GM23338 (cell line): Measurements from ENCODE around the gene BCAR3. TPM values are rescaled to one million over a fixed set of nuclear protein-coding genes. Genes with fewer than 3 reads are reported as not detected.

ENCODE experiments used
- ATAC-seq: fragments of 200-7000 bp; cut with Tn5 transposase; 3 replicates; pipeline ENCODE4 v1.9.1; 2020
- DNase-seq: peaks from one replicate; pipeline ENCODE4 v3.0.0-alpha.2; 2015; ENCODE audit warnings: low spot score
- H2AFZ ChIP-seq: fragments of 200-600 bp; sonication (generic); 2 replicates; pipeline ENCODE4 v1.8.0; 2016; ENCODE audit warnings: antibody characterized with exemption, mild to moderate bottlenecking, moderate library complexity
- H3F3A ChIP-seq: fragments of 200-600 bp; sonication (generic); replicated peaks from 2 replicates; pipeline ENCODE4 v1.8.0; 2017; ENCODE audit warnings: antibody characterized with exemption, mixed run types, low read depth
- H3K27ac ChIP-seq: fragments of 200-600 bp; sonication (generic); 2 replicates; pipeline ENCODE4 v1.6.1; 2016; ENCODE audit warnings: low read depth
- H3K27me3 ChIP-seq: fragments of 200-600 bp; sonication (generic); 2 replicates; pipeline ENCODE4 v1.8.0; 2016; ENCODE audit warnings: mild to moderate bottlenecking, mixed run types, moderate library complexity; ENCODE audit not compliant: insufficient read depth
- H3K36me3 ChIP-seq: fragments of 200-600 bp; sonication (generic); 2 replicates; pipeline ENCODE4 v1.8.0; 2016; ENCODE audit warnings: mild to moderate bottlenecking; ENCODE audit not compliant: insufficient read depth
- H3K4me1 ChIP-seq: fragments of 200-600 bp; sonication (generic); 2 replicates; pipeline ENCODE4 v1.8.0; 2016; ENCODE audit warnings: mild to moderate bottlenecking, moderate library complexity; ENCODE audit not compliant: insufficient read depth
- H3K4me2 ChIP-seq: fragments of 200-600 bp; sonication (generic); 2 replicates; pipeline ENCODE4 v1.7.1; 2017; ENCODE audit warnings: mixed run types
- H3K4me3 ChIP-seq: fragments of 200-600 bp; sonication (generic); 2 replicates; pipeline ENCODE4 v1.6.1; 2016; ENCODE audit warnings: mixed run types
- H3K79me2 ChIP-seq: fragments of 200-600 bp; sonication (generic); replicated peaks from 2 replicates; pipeline ENCODE4 v1.8.0; 2017; ENCODE audit warnings: mild to moderate bottlenecking; ENCODE audit not compliant: insufficient read depth
- H3K9me2 ChIP-seq: fragments of 200-600 bp; sonication (generic); 2 replicates; pipeline ENCODE4 v1.8.0; 2017; ENCODE audit not compliant: insufficient read depth
- H4K20me1 ChIP-seq: fragments of 200-600 bp; sonication (generic); replicated peaks from 2 replicates; pipeline ENCODE4 v1.8.0; 2017; ENCODE audit warnings: mild to moderate bottlenecking; ENCODE audit not compliant: insufficient read depth
- H3K27ac Mint-ChIP-seq: 2 replicates; pipeline ENCODE4 v1.8.0; 2020; ENCODE audit warnings: inconsistent platforms, mild to moderate bottlenecking, moderate library complexity, mixed read lengths
- H3K27me3 Mint-ChIP-seq: 3 replicates; pipeline ENCODE4 v1.8.0; 2022; ENCODE audit warnings: low read depth, mild to moderate bottlenecking, moderate library complexity, mixed read lengths, inconsistent platforms; ENCODE audit not compliant: insufficient read depth, poor library complexity
- H3K36me3 Mint-ChIP-seq: 3 replicates; pipeline ENCODE4 v1.8.0; 2021; ENCODE audit warnings: low read depth, mild to moderate bottlenecking, inconsistent platforms, moderate library complexity, mixed read lengths
- H3K4me1 Mint-ChIP-seq: 3 replicates; pipeline ENCODE4 v1.8.0; 2020; ENCODE audit warnings: mild to moderate bottlenecking, inconsistent platforms, mixed read lengths
- H3K4me3 Mint-ChIP-seq: 3 replicates; pipeline ENCODE4 v1.8.0; 2021; ENCODE audit warnings: moderate library complexity, mild to moderate bottlenecking, inconsistent platforms, mixed read lengths
- H3K9me3 Mint-ChIP-seq: 3 replicates; pipeline ENCODE4 v1.8.0; 2020; ENCODE audit warnings: moderate library complexity, mild to moderate bottlenecking, inconsistent platforms, mixed read lengths
- EZH2 ChIP-seq: fragments of 200-600 bp; sonication (generic); IDR thresholded peaks from one replicate; pipeline ENCODE4 v1.8.0; 2017; ENCODE audit warnings: antibody characterized with exemption, mild to moderate bottlenecking, low read depth; ENCODE audit not compliant: unreplicated experiment
- EZH2phosphoT487 ChIP-seq: fragments of 200-600 bp; sonication (generic); IDR thresholded peaks from one replicate; pipeline ENCODE4 v1.8.1; 2018; ENCODE audit warnings: antibody characterized with exemption; ENCODE audit not compliant: unreplicated experiment
- STAT1 ChIP-seq: IDR thresholded peaks from one replicate; pipeline ENCODE4 v1.6.1; 2016; ENCODE audit warnings: antibody characterized with exemption; ENCODE audit not compliant: unreplicated experiment
- polyA plus RNA-seq: library from polyadenylated mRNA; unstranded; fragments of >200 nt; fragmentation: Nextera tagmentation; extraction: Ambion mirVana; gene quantifications from 2 replicates; pipeline ENCODE4 v1.2.1, GENCODE V29; 2016
- total RNA-seq: library from RNA; depleted of rRNA; stranded (reverse); fragments of >200 nt; shearing (Covaris generic); gene quantifications from 2 replicates; pipeline ENCODE4 v1.2.3, GENCODE V29; 2014
- TF ChIP-seq, protein P1 (sequence below): IDR thresholded peaks from one replicate; pipeline ENCODE4 v1.6.1; 2018; ENCODE audit warnings: antibody characterized with exemption; ENCODE audit not compliant: unreplicated experiment
- TF ChIP-seq, protein P2 (sequence below), 2 experiments: fragments of 200-600 bp in 1 of 2; sonication (generic) in 1 of 2; conservative IDR thresholded peaks; 2 replicates each; pipeline versions ENCODE4 v1.5.1 to v1.6.1; 2016 to 2017; ENCODE audit warnings: antibody characterized with exemption in 2 of 2, low read depth in 2 of 2, mild to moderate bottlenecking in 2 of 2, moderate library complexity in 1 of 2
- TF ChIP-seq, protein P3 (sequence below): IDR thresholded peaks from 2 replicates; pipeline ENCODE4 v1.6.1; 2016; ENCODE audit warnings: antibody characterized with exemption

BCAR3 gene
- total and polyA plus RNA-seq, 2 experiments from 2014 or later: 5.5 to 9.7 TPM

DNA sequence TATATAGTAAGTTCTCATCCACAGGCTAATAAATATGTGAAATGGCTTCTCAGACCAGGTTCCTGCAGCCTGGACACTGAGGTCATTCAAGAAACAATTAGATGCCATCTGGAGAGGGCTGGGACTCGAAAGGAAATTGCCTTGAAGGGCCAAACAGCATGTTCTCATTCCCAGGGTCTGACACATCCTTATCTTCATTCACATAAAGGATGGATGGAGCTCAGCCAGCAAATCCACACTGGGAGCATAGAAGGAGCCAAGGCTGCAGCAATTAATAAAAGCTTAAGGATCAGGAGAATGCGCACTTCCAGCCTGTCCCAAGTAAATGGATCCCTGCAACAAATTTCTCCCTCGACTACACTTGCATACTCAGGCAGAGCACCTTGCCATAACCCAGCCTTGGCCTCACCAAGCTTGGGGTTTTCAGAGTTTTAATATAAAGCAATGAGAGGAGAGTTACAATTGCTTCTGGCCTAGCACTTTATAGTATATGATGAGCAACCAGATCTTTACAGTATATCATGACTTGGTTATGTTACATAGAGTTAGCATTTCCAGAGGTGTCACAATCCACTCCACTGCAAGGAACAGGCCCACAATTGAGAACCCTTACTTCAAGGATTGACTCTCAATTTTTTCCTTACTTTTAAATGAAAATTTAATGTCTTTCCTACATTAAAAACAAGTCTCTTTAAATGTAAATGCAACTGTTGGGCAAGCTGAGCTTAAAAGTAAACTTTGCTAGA, 55.9 kb downstream of the BCAR3 start:
- no peaks in the 10 kb centered on the region; the same call in 2 of the 3 replicates for H3K9me3 Mint-ChIP-seq
- H3K4me1 ChIP-seq: 0 out of 2 replicates have a peak, but pooled peaks cover 6% of the 10 kb centered on the region
- H3K9me2 ChIP-seq: no peaks in the 10 kb centered on the region
- no peak overlapping the region for H3K4me3 Mint-ChIP-seq
- DNase-seq (no peak), ATAC-seq (no peak)
- H3K27me3 Mint-ChIP-seq: no peaks in the 10 kb centered on the region
- H3F3A ChIP-seq: no peaks in the 10 kb centered on the region
- no peak overlapping the region for H2AFZ ChIP-seq
- no peaks in the 10 kb centered on the region for H3K27me3 ChIP-seq
- no peak overlapping the region for H3K4me2 ChIP-seq
- TF ChIP-seq EZH2phosphoT487: no peak
- no peak for TF ChIP-seq STAT1
- no peak for TF ChIP-seq EZH2
- TF ChIP-seq, protein P1, sequence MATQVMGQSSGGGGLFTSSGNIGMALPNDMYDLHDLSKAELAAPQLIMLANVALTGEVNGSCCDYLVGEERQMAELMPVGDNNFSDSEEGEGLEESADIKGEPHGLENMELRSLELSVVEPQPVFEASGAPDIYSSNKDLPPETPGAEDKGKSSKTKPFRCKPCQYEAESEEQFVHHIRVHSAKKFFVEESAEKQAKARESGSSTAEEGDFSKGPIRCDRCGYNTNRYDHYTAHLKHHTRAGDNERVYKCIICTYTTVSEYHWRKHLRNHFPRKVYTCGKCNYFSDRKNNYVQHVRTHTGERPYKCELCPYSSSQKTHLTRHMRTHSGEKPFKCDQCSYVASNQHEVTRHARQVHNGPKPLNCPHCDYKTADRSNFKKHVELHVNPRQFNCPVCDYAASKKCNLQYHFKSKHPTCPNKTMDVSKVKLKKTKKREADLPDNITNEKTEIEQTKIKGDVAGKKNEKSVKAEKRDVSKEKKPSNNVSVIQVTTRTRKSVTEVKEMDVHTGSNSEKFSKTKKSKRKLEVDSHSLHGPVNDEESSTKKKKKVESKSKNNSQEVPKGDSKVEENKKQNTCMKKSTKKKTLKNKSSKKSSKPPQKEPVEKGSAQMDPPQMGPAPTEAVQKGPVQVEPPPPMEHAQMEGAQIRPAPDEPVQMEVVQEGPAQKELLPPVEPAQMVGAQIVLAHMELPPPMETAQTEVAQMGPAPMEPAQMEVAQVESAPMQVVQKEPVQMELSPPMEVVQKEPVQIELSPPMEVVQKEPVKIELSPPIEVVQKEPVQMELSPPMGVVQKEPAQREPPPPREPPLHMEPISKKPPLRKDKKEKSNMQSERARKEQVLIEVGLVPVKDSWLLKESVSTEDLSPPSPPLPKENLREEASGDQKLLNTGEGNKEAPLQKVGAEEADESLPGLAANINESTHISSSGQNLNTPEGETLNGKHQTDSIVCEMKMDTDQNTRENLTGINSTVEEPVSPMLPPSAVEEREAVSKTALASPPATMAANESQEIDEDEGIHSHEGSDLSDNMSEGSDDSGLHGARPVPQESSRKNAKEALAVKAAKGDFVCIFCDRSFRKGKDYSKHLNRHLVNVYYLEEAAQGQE: no peak
- TF ChIP-seq, protein P2, sequence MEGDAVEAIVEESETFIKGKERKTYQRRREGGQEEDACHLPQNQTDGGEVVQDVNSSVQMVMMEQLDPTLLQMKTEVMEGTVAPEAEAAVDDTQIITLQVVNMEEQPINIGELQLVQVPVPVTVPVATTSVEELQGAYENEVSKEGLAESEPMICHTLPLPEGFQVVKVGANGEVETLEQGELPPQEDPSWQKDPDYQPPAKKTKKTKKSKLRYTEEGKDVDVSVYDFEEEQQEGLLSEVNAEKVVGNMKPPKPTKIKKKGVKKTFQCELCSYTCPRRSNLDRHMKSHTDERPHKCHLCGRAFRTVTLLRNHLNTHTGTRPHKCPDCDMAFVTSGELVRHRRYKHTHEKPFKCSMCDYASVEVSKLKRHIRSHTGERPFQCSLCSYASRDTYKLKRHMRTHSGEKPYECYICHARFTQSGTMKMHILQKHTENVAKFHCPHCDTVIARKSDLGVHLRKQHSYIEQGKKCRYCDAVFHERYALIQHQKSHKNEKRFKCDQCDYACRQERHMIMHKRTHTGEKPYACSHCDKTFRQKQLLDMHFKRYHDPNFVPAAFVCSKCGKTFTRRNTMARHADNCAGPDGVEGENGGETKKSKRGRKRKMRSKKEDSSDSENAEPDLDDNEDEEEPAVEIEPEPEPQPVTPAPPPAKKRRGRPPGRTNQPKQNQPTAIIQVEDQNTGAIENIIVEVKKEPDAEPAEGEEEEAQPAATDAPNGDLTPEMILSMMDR (conservative IDR thresholded peaks at IDR 0.05; ENCODE audit: low read depth in 2 of 2): no peak
- TF ChIP-seq, protein P3, sequence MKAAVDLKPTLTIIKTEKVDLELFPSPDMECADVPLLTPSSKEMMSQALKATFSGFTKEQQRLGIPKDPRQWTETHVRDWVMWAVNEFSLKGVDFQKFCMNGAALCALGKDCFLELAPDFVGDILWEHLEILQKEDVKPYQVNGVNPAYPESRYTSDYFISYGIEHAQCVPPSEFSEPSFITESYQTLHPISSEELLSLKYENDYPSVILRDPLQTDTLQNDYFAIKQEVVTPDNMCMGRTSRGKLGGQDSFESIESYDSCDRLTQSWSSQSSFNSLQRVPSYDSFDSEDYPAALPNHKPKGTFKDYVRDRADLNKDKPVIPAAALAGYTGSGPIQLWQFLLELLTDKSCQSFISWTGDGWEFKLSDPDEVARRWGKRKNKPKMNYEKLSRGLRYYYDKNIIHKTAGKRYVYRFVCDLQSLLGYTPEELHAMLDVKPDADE: no peak
- H3K79me2 ChIP-seq: no peaks in the 10 kb centered on the region; the same call in none of the 2 replicates
- no peaks in the 10 kb centered on the region for H4K20me1 ChIP-seq
- peaks cover 19% of the 10 kb centered on the region for H3K4me1 Mint-ChIP-seq
- H3K4me3 ChIP-seq: no peak overlapping the region
- H3K36me3 Mint-ChIP-seq: no peaks in the 10 kb centered on the region
- no peaks in the 10 kb centered on the region for H3K36me3 ChIP-seq
- H3K27ac ChIP-seq: no peak overlapping the region
- H3K27ac Mint-ChIP-seq: no peak overlapping the region

DNA sequence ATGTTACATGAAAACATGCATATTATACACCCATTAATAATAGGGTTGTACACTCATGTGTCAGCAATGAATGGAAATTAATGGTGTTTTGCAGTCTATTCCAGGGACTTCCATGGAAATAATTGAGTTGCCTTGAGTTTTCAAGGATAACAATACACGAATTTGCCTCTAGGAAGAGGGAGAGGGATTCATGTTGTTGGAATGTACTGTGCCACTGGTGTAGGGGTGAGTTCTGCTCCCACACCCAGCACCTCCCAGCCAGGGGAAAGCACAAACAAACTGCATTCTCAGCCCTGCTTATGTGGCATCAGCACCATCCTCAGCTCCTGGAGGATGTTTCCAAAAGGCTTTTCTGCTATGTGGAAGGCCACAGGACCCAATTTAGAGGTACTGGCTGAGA, 57.8 kb downstream of the BCAR3 start:
- H3K27me3 Mint-ChIP-seq: peaks cover 3% of the 10 kb centered on the region
- ATAC-seq (no peak), DNase-seq (no peak)
- H3K36me3 Mint-ChIP-seq: no peaks in the 10 kb centered on the region
- no peak overlapping the region for H3K4me3 Mint-ChIP-seq
- Histone ChIP-seq H3K9me2 (no peaks in the 10 kb centered on the region), H3K79me2 (peaks cover 2% of the 10 kb centered on the region), H3F3A (no peaks in the 10 kb centered on the region), H3K27ac (no peak overlapping the region), H3K4me1 (0 out of 2 replicates have a peak, but pooled peaks cover 6% of the 10 kb centered on the region), H3K4me2 (no peak overlapping the region), H3K4me3 (no peak overlapping the region), H2AFZ (no peak overlapping the region), H3K36me3 (no peaks in the 10 kb centered on the region), H4K20me1 (no peaks in the 10 kb centered on the region), H3K27me3 (no peaks in the 10 kb centered on the region)
- no peaks in the 10 kb centered on the region for H3K9me3 Mint-ChIP-seq
- H3K27ac Mint-ChIP-seq: no peak overlapping the region
- H3K4me1 Mint-ChIP-seq: peaks cover 25% of the 10 kb centered on the region
- no peak for TF ChIP-seq STAT1
- TF ChIP-seq, protein P3: no peak
